A549 treated with Mapracorat at 1 μM for 4 hours (cell line): ENCODE results near the gene ZNF639. TPM values are rescaled to one million over a fixed set of nuclear protein-coding genes. Genes with fewer than 3 reads are reported as not detected.

Source experiments
- total RNA-seq: library from RNA; stranded (reverse); fragments of 200-300 nt; extraction: Qiagen RNA extraction; gene quantifications from 5 replicates; pipeline ENCODE4 v1.2.3, GENCODE V29; 2022

Gene ZNF639, protein sequence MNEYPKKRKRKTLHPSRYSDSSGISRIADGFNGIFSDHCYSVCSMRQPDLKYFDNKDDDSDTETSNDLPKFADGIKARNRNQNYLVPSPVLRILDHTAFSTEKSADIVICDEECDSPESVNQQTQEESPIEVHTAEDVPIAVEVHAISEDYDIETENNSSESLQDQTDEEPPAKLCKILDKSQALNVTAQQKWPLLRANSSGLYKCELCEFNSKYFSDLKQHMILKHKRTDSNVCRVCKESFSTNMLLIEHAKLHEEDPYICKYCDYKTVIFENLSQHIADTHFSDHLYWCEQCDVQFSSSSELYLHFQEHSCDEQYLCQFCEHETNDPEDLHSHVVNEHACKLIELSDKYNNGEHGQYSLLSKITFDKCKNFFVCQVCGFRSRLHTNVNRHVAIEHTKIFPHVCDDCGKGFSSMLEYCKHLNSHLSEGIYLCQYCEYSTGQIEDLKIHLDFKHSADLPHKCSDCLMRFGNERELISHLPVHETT
- total RNA-seq: 19.4 to 26.6 TPM (median 21.2 TPM) in 5 replicates

DNA sequence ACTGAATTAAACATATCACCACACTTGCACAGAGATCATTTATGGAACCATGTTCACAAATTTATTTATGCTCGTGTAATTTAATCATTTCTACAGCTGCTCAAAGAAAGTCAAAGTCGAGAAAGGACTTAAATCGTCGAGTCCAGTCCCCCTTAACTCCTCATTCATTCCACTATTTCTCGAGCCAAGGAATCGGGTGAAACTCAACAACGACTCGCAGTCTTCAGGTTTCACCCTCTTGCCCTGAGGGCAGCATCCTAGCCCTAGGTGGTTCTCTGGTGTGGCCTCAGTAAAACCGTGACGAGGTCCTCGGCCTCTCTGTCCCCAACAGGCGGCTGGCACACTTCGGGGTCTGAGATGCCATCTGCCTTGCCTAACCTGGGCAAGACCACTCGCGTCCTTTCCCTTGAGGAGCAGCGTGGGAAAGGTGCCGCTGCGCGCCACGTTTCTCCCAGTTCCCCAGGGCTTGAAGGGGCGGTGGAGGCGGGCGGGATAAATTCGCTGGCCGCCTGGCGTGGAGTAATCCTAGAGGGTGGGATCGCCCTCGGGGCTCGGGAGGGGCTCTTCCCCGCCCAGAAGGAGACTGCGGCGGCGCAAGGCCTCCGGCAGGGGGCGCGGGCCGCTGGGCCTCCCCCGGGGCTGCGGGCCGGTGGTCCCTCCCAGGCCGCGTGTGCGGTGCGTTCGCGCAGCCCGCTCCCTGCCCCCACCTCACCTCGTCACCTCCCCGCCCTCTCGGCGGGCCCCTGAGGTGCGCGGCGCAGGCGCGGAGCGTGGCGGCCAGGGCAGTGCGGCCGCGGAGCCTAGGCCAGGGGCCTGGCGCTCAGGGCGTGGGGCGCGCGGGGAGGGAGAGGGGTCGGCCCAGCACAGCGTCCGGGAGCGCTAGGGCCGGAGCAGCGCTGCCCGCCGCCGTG lies at the start of gene ZNF639:
TSS of gene ZNF639 (plus strand) at position 746 of the 911 bp plus-strand sequence. CDS start 5,263 bp downstream, outside the sequence.

DNA sequence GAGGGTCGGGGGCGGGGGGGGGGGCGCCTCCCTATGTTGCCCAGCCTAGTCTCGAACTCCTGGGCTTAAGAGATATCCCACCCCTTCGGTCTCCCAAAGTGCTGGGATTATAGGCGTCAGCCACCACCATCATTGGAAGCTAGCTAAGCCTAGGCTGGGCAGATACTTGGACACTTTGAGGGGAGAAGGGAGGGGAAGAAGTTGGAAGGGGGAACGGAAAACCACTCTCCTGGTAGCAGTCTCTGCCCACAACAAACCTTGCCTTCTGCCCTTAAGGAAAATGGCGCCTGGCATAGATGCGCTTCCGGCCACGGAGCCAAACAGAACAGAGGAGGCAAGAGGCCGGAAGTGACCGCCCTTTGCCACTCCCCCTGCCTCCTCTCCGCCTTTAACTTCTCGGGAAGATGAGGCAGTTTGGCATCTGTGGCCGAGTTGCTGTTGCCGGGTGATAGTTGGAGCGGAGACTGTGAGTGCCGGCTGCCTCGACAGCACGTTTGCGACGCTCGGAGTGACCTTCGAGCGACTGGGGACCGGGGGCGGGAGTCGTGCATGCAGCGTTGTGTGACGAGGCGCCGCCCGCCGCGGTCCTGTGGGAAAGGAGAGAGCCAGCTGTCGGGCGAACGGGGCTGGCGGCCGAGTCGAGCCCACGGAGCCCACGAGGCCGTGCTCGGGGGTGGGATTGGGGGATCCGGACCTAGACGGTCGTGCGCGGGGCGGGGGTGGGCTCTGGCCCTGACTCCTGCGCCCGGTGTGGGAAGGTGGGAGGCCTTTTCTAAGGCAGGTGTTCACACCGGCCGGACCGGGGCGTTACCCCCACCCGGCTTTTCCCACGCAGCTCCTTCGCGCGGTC lies 24.7 kb downstream of the ZNF639 start, which contains the start of gene MFN1:
TSS of gene MFN1 (plus strand) at position 365 of the 850 bp plus-strand sequence. CDS start 1,143 bp downstream, outside the sequence.

Other genes starting within 250 kb of the ZNF639 start
- gene PIK3CA, start 174.7 kb upstream of the ZNF639 start, total RNA-seq: 4.7 to 8.1 TPM (median 6.7 TPM) in 5 replicates
- 0.88 to 2.0 TPM (median 1.5 TPM) in 5 replicates for gene KCNMB3, start 71.9 kb upstream of the ZNF639 start, total RNA-seq
- gene MFN1, start 24.7 kb downstream of the ZNF639 start, total RNA-seq: 15.7 to 21.6 TPM (median 19.1 TPM) in 5 replicates
- gene GNB4, start 128.4 kb downstream of the ZNF639 start, total RNA-seq: 10.6 to 18.9 TPM (median 16.3 TPM) in 5 replicates
- gene ACTL6A, start 239.9 kb downstream of the ZNF639 start, total RNA-seq: 48.9 to 76.4 TPM (median 53.0 TPM) in 5 replicates